Measurements from ENCODE around the gene DPYSL3.

The DPYSL3 gene

GRCh38 chr5:147384346-147385193 is 125.3 kb downstream of the DPYSL3 start:
- Histone ChIP-seq H2BK120ac (ENCODE audit: insufficient read depth, low read length, poor library complexity) (peak overlapping the region; percentile 68), H3K9ac (ENCODE audit: low read length) (no peak overlapping the region), H3K9me3 (ENCODE audit: insufficient read depth, low read depth, low read length) (no peaks in the 10 kb centered on the region), H2BK12ac (ENCODE audit: low read length) (peak overlapping the region; percentile 65), H3K14ac (ENCODE audit: low read length) (no peak overlapping the region), H2BK5ac (ENCODE audit: low read depth, low read length, poor library complexity) (peak overlapping the region; percentile 16), H3K18ac (ENCODE audit: low read length) (no peak overlapping the region), H3K79me1 (ENCODE audit: low read length) (peaks cover 10% of the 10 kb centered on the region), H3K27ac (ENCODE audit: low read depth, low read length) (peak overlapping the region; percentile 63), H4K12ac (ENCODE audit: low read depth, low read length) (no peak overlapping the region), H3K4me3 (ENCODE audit: low read depth, low read length) (no peak overlapping the region), H3K79me2 (ENCODE audit: control insufficient read depth, insufficient read depth, low read length, poor library complexity) (no peaks in the 10 kb centered on the region), H3K36me3 (ENCODE audit: control insufficient read depth in 1 of 2, insufficient read depth in 2 of 2, low read length in 2 of 2) (no peaks in the 10 kb centered on the region), H3K4me1 (ENCODE audit: control insufficient read depth in 1 of 2, insufficient read depth in 2 of 2, low read length in 2 of 2) (peaks cover 7 to 14% of the 10 kb centered on the region in 2 experiments), H3K27me3 (ENCODE audit: insufficient read depth, low read length) (no peaks in the 10 kb centered on the region), H3K4ac (ENCODE audit: low read depth, low read length) (no peak overlapping the region), H3K23ac (ENCODE audit: low read length) (no peak overlapping the region), H3K4me2 (ENCODE audit: low read length) (peak overlapping the region; percentile 34), H2AFZ (ENCODE audit: insufficient read depth, low read length, poor library complexity) (no peak overlapping the region), H4K8ac (ENCODE audit: low read depth, low read length) (no peak overlapping the region), H2AK5ac (ENCODE audit: low read length) (no peak overlapping the region), H4K91ac (ENCODE audit: low read depth, low read length) (peak overlapping the region; percentile 70)
- peak; percentile 64 to 93 for DNase-seq
- no CpG with 5 or more reads among the region's 6 CpGs for WGBS (ENCODE audit: extremely low coverage, insufficient coverage, insufficient read length)

DNA sequence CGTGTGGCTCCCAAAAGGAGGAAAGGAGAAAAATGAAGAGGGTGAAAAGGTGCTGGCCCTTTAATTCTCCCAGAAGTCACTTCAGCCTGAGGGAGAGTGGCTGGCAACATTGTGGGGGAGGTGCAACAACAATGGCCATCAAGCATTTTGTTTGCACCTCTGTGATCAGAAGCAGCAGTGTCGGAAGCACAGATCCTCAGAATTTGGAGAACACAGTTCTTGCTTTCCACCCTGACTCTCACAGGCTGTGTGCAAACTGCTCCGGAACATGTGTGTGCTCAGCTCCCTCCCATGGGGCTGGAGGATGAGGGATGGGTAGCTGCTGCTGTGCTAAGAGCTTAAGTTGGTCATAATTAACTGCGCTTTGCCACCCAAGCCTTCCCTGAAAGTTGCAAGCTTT is 127.1 kb downstream of the DPYSL3 start:
- Histone ChIP-seq H3K79me1 (ENCODE audit: low read length) (peaks cover 10% of the 10 kb centered on the region), H3K14ac (ENCODE audit: low read length) (peak overlapping the region; percentile 23), H2BK120ac (ENCODE audit: insufficient read depth, low read length, poor library complexity) (peak overlapping the region; percentile 20), H3K4me2 (ENCODE audit: low read length) (peak overlapping the region; percentile 54), H3K23ac (ENCODE audit: low read length) (no peak overlapping the region), H3K4ac (ENCODE audit: low read depth, low read length) (no peak overlapping the region), H2AFZ (ENCODE audit: insufficient read depth, low read length, poor library complexity) (peak overlapping the region; percentile 69), H3K36me3 (ENCODE audit: control insufficient read depth in 1 of 2, insufficient read depth in 2 of 2, low read length in 2 of 2) (no peaks in the 10 kb centered on the region), H2AK5ac (ENCODE audit: low read length) (no peak overlapping the region), H3K4me3 (ENCODE audit: low read depth, low read length) (peak overlapping the region; percentile 45), H4K91ac (ENCODE audit: low read depth, low read length) (peak overlapping the region; percentile 56), H4K8ac (ENCODE audit: low read depth, low read length) (peak overlapping the region; percentile 61), H3K9ac (ENCODE audit: low read length) (peak overlapping the region; percentile 6), H2BK12ac (ENCODE audit: low read length) (no peak overlapping the region), H3K27me3 (ENCODE audit: insufficient read depth, low read length) (no peaks in the 10 kb centered on the region), H3K4me1 (ENCODE audit: control insufficient read depth in 1 of 2, insufficient read depth in 2 of 2, low read length in 2 of 2) (peaks cover 7 to 12% of the 10 kb centered on the region in 2 experiments), H3K79me2 (ENCODE audit: control insufficient read depth, insufficient read depth, low read length, poor library complexity) (no peaks in the 10 kb centered on the region), H3K9me3 (ENCODE audit: insufficient read depth, low read depth, low read length) (no peaks in the 10 kb centered on the region), H4K12ac (ENCODE audit: low read depth, low read length) (peak overlapping the region; percentile 49), H3K18ac (ENCODE audit: low read length) (no peak overlapping the region), H3K27ac (ENCODE audit: low read depth, low read length) (peak overlapping the region; percentile 82), H2BK5ac (ENCODE audit: low read depth, low read length, poor library complexity) (no peak overlapping the region)
- DNase-seq = no peak
- WGBS (ENCODE audit: extremely low coverage, insufficient coverage, insufficient read length) = no CpG with 5 or more reads among the region's 4 CpGs

- no peak overlapping the region for H3K18ac ChIP-seq (ENCODE audit: low read length)
- H3K4ac ChIP-seq (ENCODE audit: low read depth, low read length) = no peak overlapping the region
- peaks cover 10% of the 10 kb centered on the region for H3K79me1 ChIP-seq (ENCODE audit: low read length)
- no peak overlapping the region for H3K4me2 ChIP-seq (ENCODE audit: low read length)
- H3K4me1 ChIP-seq (ENCODE audit: control insufficient read depth in 1 of 2, insufficient read depth in 2 of 2, low read length in 2 of 2) = peaks cover 7 to 10% of the 10 kb centered on the region in 2 experiments
- H3K27me3 ChIP-seq (ENCODE audit: insufficient read depth, low read length) = no peaks in the 10 kb centered on the region
- no peak overlapping the region for H2BK12ac ChIP-seq (ENCODE audit: low read length)
- H4K91ac ChIP-seq (ENCODE audit: low read depth, low read length) = no peak overlapping the region
- H4K8ac ChIP-seq (ENCODE audit: low read depth, low read length) = no peak overlapping the region
- H3K14ac ChIP-seq (ENCODE audit: low read length) = no peak overlapping the region
- WGBS (ENCODE audit: extremely low coverage, insufficient coverage, insufficient read length) = no CpG with 5 or more reads among the region's 3 CpGs
- no peak overlapping the region for H3K4me3 ChIP-seq (ENCODE audit: low read depth, low read length)
- H3K36me3 ChIP-seq (ENCODE audit: control insufficient read depth in 1 of 2, insufficient read depth in 2 of 2, low read length in 2 of 2) = no peaks in the 10 kb centered on the region
- no peaks in the 10 kb centered on the region for H3K79me2 ChIP-seq (ENCODE audit: control insufficient read depth, insufficient read depth, low read length, poor library complexity)
- H3K27ac ChIP-seq (ENCODE audit: low read depth, low read length) = no peak overlapping the region
- no peak for DNase-seq
- no peak overlapping the region for H2BK120ac ChIP-seq (ENCODE audit: insufficient read depth, low read length, poor library complexity)
- no peak overlapping the region for H2BK5ac ChIP-seq (ENCODE audit: low read depth, low read length, poor library complexity)
- H3K9ac ChIP-seq (ENCODE audit: low read length) = no peak overlapping the region
- H3K23ac ChIP-seq (ENCODE audit: low read length) = no peak overlapping the region
- H2AK5ac ChIP-seq (ENCODE audit: low read length) = no peak overlapping the region
- no peaks in the 10 kb centered on the region for H3K9me3 ChIP-seq (ENCODE audit: insufficient read depth, low read depth, low read length)
- H2AFZ ChIP-seq (ENCODE audit: insufficient read depth, low read length, poor library complexity) = no peak overlapping the region
- no peak overlapping the region for H4K12ac ChIP-seq (ENCODE audit: low read depth, low read length)
Measured at GRCh38 chr5:147381555-147381954, 128.3 kb downstream of the DPYSL3 start.

GRCh38 chr5:147377682-147378081 is 132.2 kb downstream of the DPYSL3 start:
- no peak overlapping the region for H3K4me2 ChIP-seq (ENCODE audit: low read length)
- peaks cover 2% of the 10 kb centered on the region in 2 experiments for H3K4me1 ChIP-seq (ENCODE audit: control insufficient read depth in 1 of 2, insufficient read depth in 2 of 2, low read length in 2 of 2)
- H4K91ac ChIP-seq (ENCODE audit: low read depth, low read length) = no peak overlapping the region
- no peak overlapping the region for H2BK120ac ChIP-seq (ENCODE audit: insufficient read depth, low read length, poor library complexity)
- H3K79me1 ChIP-seq (ENCODE audit: low read length) = peaks cover 2% of the 10 kb centered on the region
- H3K18ac ChIP-seq (ENCODE audit: low read length) = no peak overlapping the region
- no peaks in the 10 kb centered on the region for H3K27me3 ChIP-seq (ENCODE audit: insufficient read depth, low read length)
- H3K27ac ChIP-seq (ENCODE audit: low read depth, low read length) = no peak overlapping the region
- DNase-seq = no peak
- no peak overlapping the region for H4K8ac ChIP-seq (ENCODE audit: low read depth, low read length)
- no peak overlapping the region for H3K14ac ChIP-seq (ENCODE audit: low read length)
- no peak overlapping the region for H3K9ac ChIP-seq (ENCODE audit: low read length)
- no peak overlapping the region for H2BK5ac ChIP-seq (ENCODE audit: low read depth, low read length, poor library complexity)
- no peak overlapping the region for H3K23ac ChIP-seq (ENCODE audit: low read length)
- no peak overlapping the region for H2AK5ac ChIP-seq (ENCODE audit: low read length)
- no peak overlapping the region for H2BK12ac ChIP-seq (ENCODE audit: low read length)
- H3K4me3 ChIP-seq (ENCODE audit: low read depth, low read length) = no peak overlapping the region
- no peak overlapping the region for H2AFZ ChIP-seq (ENCODE audit: insufficient read depth, low read length, poor library complexity)
- WGBS (ENCODE audit: extremely low coverage, insufficient coverage, insufficient read length) = no CpG with 5 or more reads among the region's 1 CpG
- no peaks in the 10 kb centered on the region for H3K36me3 ChIP-seq (ENCODE audit: control insufficient read depth in 1 of 2, insufficient read depth in 2 of 2, low read length in 2 of 2)
- H4K12ac ChIP-seq (ENCODE audit: low read depth, low read length) = no peak overlapping the region
- H3K4ac ChIP-seq (ENCODE audit: low read depth, low read length) = no peak overlapping the region
- no peaks in the 10 kb centered on the region for H3K9me3 ChIP-seq (ENCODE audit: insufficient read depth, low read depth, low read length)
- no peaks in the 10 kb centered on the region for H3K79me2 ChIP-seq (ENCODE audit: control insufficient read depth, insufficient read depth, low read length, poor library complexity)

Data from trophoblast cell (in vitro differentiated cells and primary cell).